HL-60 (cell line): ENCODE measurements around the gene PLXNB2.

Source experiments
- GABPA ChIP-seq: IDR thresholded peaks from 2 replicates; pipeline ENCODE4 v1.6.1; 2012; ENCODE audit warnings: low read depth
- POLR2AphosphoS5 ChIP-seq: IDR thresholded peaks from 2 replicates; pipeline ENCODE4 v1.6.1; 2012; ENCODE audit warnings: low read depth
- TF ChIP-seq, protein P1 (sequence below): IDR thresholded peaks from one replicate; pipeline ENCODE4 v1.5.1; 2011; ENCODE audit warnings: low read length, control low read depth, inconsistent platforms; ENCODE audit not compliant: insufficient read depth
- TF ChIP-seq, protein P2 (sequence below): IDR thresholded peaks from 2 replicates; pipeline ENCODE4 v1.6.1; 2012; ENCODE audit warnings: low read depth; ENCODE audit not compliant: insufficient replicate concordance

DNA sequence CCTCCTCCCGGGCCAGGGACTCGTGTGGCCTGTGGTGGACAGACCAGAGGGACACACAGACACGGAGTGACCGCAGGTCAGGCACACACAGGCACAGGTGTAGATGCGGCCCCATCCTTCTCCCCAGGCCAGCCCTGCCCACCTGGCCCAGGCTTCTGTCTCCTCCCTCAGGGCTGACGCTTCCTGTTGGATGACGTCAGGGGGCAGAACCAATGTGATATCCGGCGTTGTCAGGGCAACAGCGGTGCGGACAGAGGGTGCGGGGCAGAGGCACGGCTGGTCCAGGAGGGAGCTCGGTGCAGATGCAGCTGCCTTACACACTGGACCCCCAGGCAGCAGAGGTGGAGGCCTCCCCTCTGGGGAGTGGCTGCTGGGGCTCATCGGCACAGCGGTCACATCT is 59.7 kb downstream of the PLXNB2 start:
- TF ChIP-seq, protein P1, sequence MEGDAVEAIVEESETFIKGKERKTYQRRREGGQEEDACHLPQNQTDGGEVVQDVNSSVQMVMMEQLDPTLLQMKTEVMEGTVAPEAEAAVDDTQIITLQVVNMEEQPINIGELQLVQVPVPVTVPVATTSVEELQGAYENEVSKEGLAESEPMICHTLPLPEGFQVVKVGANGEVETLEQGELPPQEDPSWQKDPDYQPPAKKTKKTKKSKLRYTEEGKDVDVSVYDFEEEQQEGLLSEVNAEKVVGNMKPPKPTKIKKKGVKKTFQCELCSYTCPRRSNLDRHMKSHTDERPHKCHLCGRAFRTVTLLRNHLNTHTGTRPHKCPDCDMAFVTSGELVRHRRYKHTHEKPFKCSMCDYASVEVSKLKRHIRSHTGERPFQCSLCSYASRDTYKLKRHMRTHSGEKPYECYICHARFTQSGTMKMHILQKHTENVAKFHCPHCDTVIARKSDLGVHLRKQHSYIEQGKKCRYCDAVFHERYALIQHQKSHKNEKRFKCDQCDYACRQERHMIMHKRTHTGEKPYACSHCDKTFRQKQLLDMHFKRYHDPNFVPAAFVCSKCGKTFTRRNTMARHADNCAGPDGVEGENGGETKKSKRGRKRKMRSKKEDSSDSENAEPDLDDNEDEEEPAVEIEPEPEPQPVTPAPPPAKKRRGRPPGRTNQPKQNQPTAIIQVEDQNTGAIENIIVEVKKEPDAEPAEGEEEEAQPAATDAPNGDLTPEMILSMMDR = no peak
- TF ChIP-seq POLR2AphosphoS5 (peak; percentile 39; the same call in 1 of the 2 replicates), GABPA (no peak)
- TF ChIP-seq, protein P2, sequence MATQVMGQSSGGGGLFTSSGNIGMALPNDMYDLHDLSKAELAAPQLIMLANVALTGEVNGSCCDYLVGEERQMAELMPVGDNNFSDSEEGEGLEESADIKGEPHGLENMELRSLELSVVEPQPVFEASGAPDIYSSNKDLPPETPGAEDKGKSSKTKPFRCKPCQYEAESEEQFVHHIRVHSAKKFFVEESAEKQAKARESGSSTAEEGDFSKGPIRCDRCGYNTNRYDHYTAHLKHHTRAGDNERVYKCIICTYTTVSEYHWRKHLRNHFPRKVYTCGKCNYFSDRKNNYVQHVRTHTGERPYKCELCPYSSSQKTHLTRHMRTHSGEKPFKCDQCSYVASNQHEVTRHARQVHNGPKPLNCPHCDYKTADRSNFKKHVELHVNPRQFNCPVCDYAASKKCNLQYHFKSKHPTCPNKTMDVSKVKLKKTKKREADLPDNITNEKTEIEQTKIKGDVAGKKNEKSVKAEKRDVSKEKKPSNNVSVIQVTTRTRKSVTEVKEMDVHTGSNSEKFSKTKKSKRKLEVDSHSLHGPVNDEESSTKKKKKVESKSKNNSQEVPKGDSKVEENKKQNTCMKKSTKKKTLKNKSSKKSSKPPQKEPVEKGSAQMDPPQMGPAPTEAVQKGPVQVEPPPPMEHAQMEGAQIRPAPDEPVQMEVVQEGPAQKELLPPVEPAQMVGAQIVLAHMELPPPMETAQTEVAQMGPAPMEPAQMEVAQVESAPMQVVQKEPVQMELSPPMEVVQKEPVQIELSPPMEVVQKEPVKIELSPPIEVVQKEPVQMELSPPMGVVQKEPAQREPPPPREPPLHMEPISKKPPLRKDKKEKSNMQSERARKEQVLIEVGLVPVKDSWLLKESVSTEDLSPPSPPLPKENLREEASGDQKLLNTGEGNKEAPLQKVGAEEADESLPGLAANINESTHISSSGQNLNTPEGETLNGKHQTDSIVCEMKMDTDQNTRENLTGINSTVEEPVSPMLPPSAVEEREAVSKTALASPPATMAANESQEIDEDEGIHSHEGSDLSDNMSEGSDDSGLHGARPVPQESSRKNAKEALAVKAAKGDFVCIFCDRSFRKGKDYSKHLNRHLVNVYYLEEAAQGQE = no peak
